Measurements from ENCODE around the gene RNF166. TPM values are rescaled to one million over a fixed set of nuclear protein-coding genes. Genes with fewer than 3 reads are reported as not detected.

The RNF166 gene
- total and polyA plus RNA-seq, 2 donors (not counting 1 experiment from before 2014, with no cell fraction given) = 6.6 to 9.7 TPM

DNA sequence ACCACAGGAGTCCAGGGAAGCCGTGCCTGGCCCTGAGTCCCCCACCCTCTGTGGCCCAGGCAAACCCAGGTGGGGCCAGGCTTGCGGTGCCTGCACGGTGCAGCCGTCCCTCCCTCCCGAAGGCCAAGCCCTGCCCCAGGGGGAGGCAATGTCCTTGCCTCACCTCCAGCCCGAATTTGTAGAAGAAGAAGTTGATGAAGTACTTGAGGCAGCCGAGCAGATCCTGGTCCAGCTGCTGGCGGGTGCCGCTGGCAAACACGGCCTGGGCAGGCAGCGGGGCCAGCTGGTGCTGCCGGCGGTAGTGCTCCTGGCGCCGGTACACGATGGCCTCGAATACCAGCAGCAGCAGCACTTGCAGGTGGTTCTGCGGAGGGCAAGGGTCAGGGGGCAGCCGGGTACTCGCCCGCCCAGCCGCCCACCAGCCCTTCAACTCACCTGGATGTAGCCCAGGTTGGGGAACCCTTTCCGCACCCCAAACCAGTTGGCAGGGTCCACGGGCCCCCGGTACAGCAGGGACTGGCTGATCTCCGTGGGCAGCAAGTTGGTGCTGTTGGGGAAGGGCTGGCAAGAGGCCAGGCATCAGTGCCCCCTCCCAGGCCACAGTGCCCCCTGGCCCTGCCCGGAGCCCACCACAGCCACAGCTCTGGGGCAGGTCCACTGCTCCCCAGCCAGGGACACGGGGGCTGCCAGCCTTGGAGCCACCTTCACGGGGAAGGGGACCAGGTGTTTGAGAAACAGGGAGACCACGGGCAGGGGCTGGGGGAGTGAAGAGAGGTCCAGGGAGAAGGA is 26.2 kb upstream of the RNF166 start:
- H4K20me1 ChIP-seq (ENCODE audit: control insufficient read depth, extremely low read depth, insufficient read depth, low read length) = no peaks in the 10 kb centered on the region
- no peak overlapping the region for H3K4me2 ChIP-seq (ENCODE audit: extremely low read depth, insufficient read depth, low read length)
- H3K79me2 ChIP-seq (ENCODE audit: control insufficient read depth, insufficient read depth, low read length) = peaks cover 6% of the 10 kb centered on the region
- H3K9ac ChIP-seq (ENCODE audit: insufficient read depth, low read length) = no peak overlapping the region
- no peaks in the 10 kb centered on the region for H3K4me1 ChIP-seq (ENCODE audit: control insufficient read depth, extremely low read depth, insufficient read depth, low read length)
- no peaks in the 10 kb centered on the region for H3K9me3 ChIP-seq (ENCODE audit: control insufficient read depth, insufficient read depth, low read depth, low read length)
- H3K4me3 ChIP-seq (replicated peaks in 1 of 4; ENCODE audit: control extremely low read depth in 1 of 4, insufficient read depth in 1 of 4, low read depth in 3 of 4, low read length in 4 of 4) = no peak overlapping the region
- peaks cover 52% of the 10 kb centered on the region for H3K36me3 ChIP-seq (ENCODE audit: control insufficient read depth, insufficient read depth, low read length)
- no peaks in the 10 kb centered on the region for H3K27me3 ChIP-seq (ENCODE audit: control insufficient read depth, insufficient read depth, low read length)
- no peak overlapping the region for H3K27ac ChIP-seq (ENCODE audit: insufficient read depth, low read length)
- no peak overlapping the region for H2AFZ ChIP-seq (ENCODE audit: low read length)
- no peak for DNase-seq (ENCODE audit: low read depth in 2 of 2)
- TF ChIP-seq EZH2 (IDR thresholded peaks at IDR 0.05; ENCODE audit: low read length, missing control alignments) = no peak
- TF ChIP-seq, protein P1, sequence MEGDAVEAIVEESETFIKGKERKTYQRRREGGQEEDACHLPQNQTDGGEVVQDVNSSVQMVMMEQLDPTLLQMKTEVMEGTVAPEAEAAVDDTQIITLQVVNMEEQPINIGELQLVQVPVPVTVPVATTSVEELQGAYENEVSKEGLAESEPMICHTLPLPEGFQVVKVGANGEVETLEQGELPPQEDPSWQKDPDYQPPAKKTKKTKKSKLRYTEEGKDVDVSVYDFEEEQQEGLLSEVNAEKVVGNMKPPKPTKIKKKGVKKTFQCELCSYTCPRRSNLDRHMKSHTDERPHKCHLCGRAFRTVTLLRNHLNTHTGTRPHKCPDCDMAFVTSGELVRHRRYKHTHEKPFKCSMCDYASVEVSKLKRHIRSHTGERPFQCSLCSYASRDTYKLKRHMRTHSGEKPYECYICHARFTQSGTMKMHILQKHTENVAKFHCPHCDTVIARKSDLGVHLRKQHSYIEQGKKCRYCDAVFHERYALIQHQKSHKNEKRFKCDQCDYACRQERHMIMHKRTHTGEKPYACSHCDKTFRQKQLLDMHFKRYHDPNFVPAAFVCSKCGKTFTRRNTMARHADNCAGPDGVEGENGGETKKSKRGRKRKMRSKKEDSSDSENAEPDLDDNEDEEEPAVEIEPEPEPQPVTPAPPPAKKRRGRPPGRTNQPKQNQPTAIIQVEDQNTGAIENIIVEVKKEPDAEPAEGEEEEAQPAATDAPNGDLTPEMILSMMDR (conservative IDR thresholded peaks at IDR 0.05 in 1 of 2, IDR thresholded peaks at IDR 0.05 in 1 of 2; ENCODE audit: low read depth in 1 of 2, low read length in 2 of 2) = no peak

DNA sequence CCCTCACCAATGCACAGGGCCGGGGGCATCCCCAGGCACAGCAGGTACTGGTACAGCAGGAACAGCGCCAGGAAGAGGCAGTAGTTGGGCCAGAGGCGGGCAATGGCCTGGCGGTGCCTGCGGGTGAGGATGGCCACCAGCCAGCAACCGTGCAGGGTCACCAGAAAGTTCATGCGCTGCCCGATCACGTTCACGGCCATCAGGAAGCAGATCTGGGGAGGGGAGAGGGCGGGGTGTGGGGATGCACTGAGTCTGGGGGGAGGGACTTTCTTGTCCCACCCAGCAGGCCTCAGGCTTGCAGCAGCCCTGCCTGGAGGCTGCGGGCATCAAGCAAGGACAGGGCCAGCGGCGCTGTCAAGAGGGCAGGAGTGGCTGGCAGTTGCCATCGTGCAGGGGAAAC is 25.5 kb upstream of the RNF166 start:
- no peak overlapping the region for H3K27ac ChIP-seq (ENCODE audit: insufficient read depth, low read length)
- H3K9me3 ChIP-seq (ENCODE audit: control insufficient read depth, insufficient read depth, low read depth, low read length) = no peaks in the 10 kb centered on the region
- H3K27me3 ChIP-seq (ENCODE audit: control insufficient read depth, insufficient read depth, low read length) = no peaks in the 10 kb centered on the region
- no peak overlapping the region for H3K9ac ChIP-seq (ENCODE audit: insufficient read depth, low read length)
- no peak for DNase-seq (ENCODE audit: low read depth in 2 of 2)
- H3K79me2 ChIP-seq (ENCODE audit: control insufficient read depth, insufficient read depth, low read length) = peaks cover 6% of the 10 kb centered on the region
- no peak overlapping the region for H3K4me3 ChIP-seq (replicated peaks in 1 of 4; ENCODE audit: control extremely low read depth in 1 of 4, insufficient read depth in 1 of 4, low read depth in 3 of 4, low read length in 4 of 4)
- no peak overlapping the region for H3K4me2 ChIP-seq (ENCODE audit: extremely low read depth, insufficient read depth, low read length)
- H3K36me3 ChIP-seq (ENCODE audit: control insufficient read depth, insufficient read depth, low read length) = peaks cover 58% of the 10 kb centered on the region
- H2AFZ ChIP-seq (ENCODE audit: low read length) = no peak overlapping the region
- no peak for TF ChIP-seq EZH2 (IDR thresholded peaks at IDR 0.05; ENCODE audit: low read length, missing control alignments)
- TF ChIP-seq, protein P1 (conservative IDR thresholded peaks at IDR 0.05 in 1 of 2, IDR thresholded peaks at IDR 0.05 in 1 of 2; ENCODE audit: low read depth in 1 of 2, low read length in 2 of 2) = no peak
- H4K20me1 ChIP-seq (ENCODE audit: control insufficient read depth, extremely low read depth, insufficient read depth, low read length) = no peaks in the 10 kb centered on the region
- H3K4me1 ChIP-seq (ENCODE audit: control insufficient read depth, extremely low read depth, insufficient read depth, low read length) = no peaks in the 10 kb centered on the region

DNA sequence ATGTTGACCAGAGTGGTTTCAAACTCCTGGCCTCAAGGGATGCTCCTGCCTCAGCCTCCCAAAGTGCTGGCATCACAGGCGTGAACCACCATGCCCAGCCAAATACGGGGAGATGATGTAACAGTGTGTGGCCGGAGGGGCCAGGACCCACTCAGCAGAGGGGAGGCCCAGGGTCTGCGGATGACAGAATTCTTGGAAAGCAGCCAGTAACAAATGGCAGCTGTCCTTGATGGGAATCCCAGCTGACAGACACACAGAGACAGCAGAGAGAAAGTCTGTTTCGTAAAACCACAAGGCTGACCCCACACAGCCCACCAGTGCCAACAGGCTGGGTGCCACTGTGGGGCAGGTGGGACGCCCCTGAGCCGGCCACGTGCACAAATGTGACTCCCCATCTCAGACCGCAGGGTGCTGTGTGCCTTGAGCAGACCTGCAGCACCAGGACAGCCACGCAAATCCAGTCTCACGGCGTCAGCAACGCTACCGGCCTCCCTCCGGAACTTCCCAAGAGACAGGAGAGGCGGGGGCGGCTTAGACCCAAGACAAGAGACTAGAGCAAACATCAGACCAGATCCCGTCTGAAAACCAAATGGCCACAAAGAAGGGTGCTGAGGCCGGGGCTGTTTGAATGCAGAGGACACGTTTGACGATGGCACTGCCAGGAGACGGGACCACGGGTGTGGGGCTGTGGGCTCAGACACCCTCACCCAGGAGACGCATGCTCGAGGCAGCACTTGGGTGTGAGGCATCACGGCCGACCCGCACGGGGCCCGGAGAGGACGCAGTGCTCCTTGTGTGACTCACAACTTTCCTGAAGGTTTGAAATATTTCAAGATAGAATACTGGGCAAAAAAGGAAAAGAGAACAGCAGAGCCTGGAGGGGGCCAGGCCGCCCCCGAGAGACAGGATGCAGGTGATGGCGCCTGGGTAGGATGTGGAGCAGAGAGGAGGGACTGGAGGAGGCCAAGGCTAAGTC is 24.7 kb upstream of the RNF166 start:
- Histone ChIP-seq H3K4me2 (ENCODE audit: extremely low read depth, insufficient read depth, low read length) (no peak overlapping the region), H3K36me3 (ENCODE audit: control insufficient read depth, insufficient read depth, low read length) (peaks cover 60% of the 10 kb centered on the region), H3K79me2 (ENCODE audit: control insufficient read depth, insufficient read depth, low read length) (peaks cover 6% of the 10 kb centered on the region), H3K9me3 (ENCODE audit: control insufficient read depth, insufficient read depth, low read depth, low read length) (no peaks in the 10 kb centered on the region), H3K27me3 (ENCODE audit: control insufficient read depth, insufficient read depth, low read length) (no peaks in the 10 kb centered on the region), H3K27ac (ENCODE audit: insufficient read depth, low read length) (no peak overlapping the region), H2AFZ (ENCODE audit: low read length) (no peak overlapping the region), H3K4me3 (replicated peaks in 1 of 4; ENCODE audit: control extremely low read depth in 1 of 4, insufficient read depth in 1 of 4, low read depth in 3 of 4, low read length in 4 of 4) (no peak overlapping the region), H4K20me1 (ENCODE audit: control insufficient read depth, extremely low read depth, insufficient read depth, low read length) (no peaks in the 10 kb centered on the region), H3K4me1 (ENCODE audit: control insufficient read depth, extremely low read depth, insufficient read depth, low read length) (no peaks in the 10 kb centered on the region), H3K9ac (ENCODE audit: insufficient read depth, low read length) (no peak overlapping the region)
- peak in 1 of 2 donors; percentile 77 for DNase-seq (ENCODE audit: low read depth in 2 of 2)
- TF ChIP-seq, protein P1 (conservative IDR thresholded peaks at IDR 0.05 in 1 of 2, IDR thresholded peaks at IDR 0.05 in 1 of 2; ENCODE audit: low read depth in 1 of 2, low read length in 2 of 2) = no peak
- TF ChIP-seq EZH2 (IDR thresholded peaks at IDR 0.05; ENCODE audit: low read length, missing control alignments) = no peak
